ENCODE measurements around the gene SZT2. TPM values are rescaled to one million over a fixed set of nuclear protein-coding genes. Genes with fewer than 3 reads are reported as not detected.

SZT2 gene
- total and polyA plus RNA-seq, 2 of the 13 experiments (the other 11 are each of a cell fraction or from before 2014, with no cell fraction given): 8.0 to 8.8 TPM

DNA sequence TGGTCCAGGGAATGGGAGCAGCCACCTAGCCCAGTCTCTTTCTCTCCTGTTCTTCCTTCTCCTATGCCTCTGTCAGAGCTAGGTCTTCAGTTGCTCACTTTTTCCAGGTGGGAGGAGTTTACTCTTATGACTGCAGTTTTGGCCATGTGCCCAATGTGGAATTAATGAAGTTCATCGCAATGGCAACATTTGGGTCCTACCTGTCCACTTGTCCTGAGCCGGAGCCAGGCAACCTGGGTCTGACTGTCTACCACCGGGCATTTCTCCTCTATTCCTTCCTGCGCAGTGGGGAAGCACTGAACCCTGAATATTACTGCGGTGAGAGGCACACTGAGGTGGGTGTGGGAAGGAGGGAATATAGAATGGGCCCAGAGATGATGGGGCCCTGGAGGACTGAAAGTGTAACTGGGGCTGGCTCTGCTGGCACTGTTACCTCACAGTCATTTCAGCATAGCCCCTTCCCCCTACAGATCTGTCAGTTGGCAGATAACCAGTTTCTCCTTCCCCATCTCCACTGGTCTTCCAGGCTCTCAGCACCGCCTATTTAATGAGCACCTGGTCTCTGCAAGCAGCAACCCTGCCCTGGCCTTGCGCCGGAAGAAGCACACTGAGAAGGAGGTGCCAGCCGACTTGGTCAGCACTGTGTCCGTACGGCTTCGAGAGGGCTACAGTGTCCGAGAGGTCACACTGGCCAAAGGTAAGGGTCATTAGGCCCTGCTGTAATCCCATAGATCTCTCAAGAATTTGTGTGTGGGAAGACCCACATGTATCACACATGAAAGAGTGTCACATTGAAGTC is 30.1 kb downstream of the SZT2 start:
- H2AFZ ChIP-seq (ENCODE audit: low read length): no peak overlapping the region
- no peaks in the 10 kb centered on the region for H4K20me1 ChIP-seq (ENCODE audit: insufficient read depth, low read length)
- ChIA-PET POLR2A (no interaction called here), CTCF (ENCODE audit: low intra/inter-chr PET ratio, low total read pairs) (no interaction called here)
- no peak for TF ChIP-seq REXO4 (CRISPR knock-in tag; IDR thresholded peaks at IDR 0.05; ENCODE audit: borderline replicate concordance)
- TF ChIP-seq MATR3 (CRISPR knock-in tag; IDR thresholded peaks at IDR 0.05): no peak
- TF ChIP-seq ZFP91 (CRISPR knock-in tag; IDR thresholded peaks at IDR 0.05; ENCODE audit: borderline replicate concordance): no peak
- BruUV-seq (replicated peaks): no TSS peak
- H3K4me3 ChIP-seq (replicated peaks in 1 of 3; ENCODE audit: insufficient read depth in 1 of 3, low read depth in 2 of 3, low read length in 3 of 3): no peak overlapping the region
- peaks cover 20 to 60% of the 10 kb centered on the region in 2 experiments for H3K36me3 ChIP-seq (replicated peaks in 1 of 2; ENCODE audit: control insufficient read depth in 1 of 2, insufficient read depth in 2 of 2, low read length in 2 of 2)
- no peaks in the 10 kb centered on the region for H3K9me3 ChIP-seq (ENCODE audit: low read length)
- intact Hi-C loops (cut with micrococcal nuclease; ENCODE audit: unreplicated experiment): no loop called here
- H3K9ac ChIP-seq (ENCODE audit: insufficient read depth, low read depth, low read length): no peak overlapping the region
- FAIRE-seq (no peak), DNase-seq (ENCODE audit: low spot score) (no peak), ATAC-seq (no peak)
- H3K79me2 ChIP-seq (ENCODE audit: insufficient read depth, low read length): no peaks in the 10 kb centered on the region
- peaks cover 16% of the 10 kb centered on the region for H3K4me1 ChIP-seq (ENCODE audit: insufficient read depth, low read length)
- H3K27me3 ChIP-seq (ENCODE audit: control insufficient read depth in 1 of 2, insufficient read depth in 2 of 2, low read length in 2 of 2): no peaks in the 10 kb centered on the region
- in situ Hi-C loops (cut with HindIII; ENCODE audit: extremely low pct_ligation_motif_present, low pct_unique_long_range_greater_than_20kb): loop anchor here (25.0 kb wide), 1 partner anchor 508 kb away; no protein-coding TSS in a partner anchor
- 93% methylated on average over 11 of the region's 13 CpGs for WGBS (ENCODE audit: low lambda C conversion rate)
- no peak overlapping the region for H3K27ac ChIP-seq (ENCODE audit: extremely low read length, insufficient read depth, low read length)
- H3K4me2 ChIP-seq (ENCODE audit: low read depth, low read length): no peak overlapping the region

DNA sequence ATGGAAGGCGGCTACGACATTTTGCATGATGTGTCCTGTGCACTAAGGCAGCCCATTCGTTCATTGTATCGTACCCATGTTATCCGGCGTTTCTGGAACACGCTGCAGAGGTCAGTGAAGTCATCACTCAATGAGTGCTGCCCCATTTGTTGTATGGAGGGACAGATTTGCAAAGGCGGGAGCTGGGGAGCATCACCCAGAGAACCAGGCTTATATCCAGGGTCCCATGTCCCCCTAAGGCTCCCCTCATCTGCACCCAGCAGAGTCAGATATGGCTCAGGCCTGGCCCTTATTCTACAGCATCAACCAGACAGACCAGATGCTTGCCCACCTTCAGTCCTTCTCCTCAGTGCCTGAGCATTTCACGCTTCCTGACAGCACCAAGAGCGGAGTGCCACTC is 31.2 kb downstream of the SZT2 start:
- Histone ChIP-seq H2AFZ (ENCODE audit: low read length) (no peak overlapping the region), H3K27me3 (ENCODE audit: control insufficient read depth in 1 of 2, insufficient read depth in 2 of 2, low read length in 2 of 2) (no peaks in the 10 kb centered on the region), H3K9me3 (ENCODE audit: low read length) (no peaks in the 10 kb centered on the region), H4K20me1 (ENCODE audit: insufficient read depth, low read length) (no peaks in the 10 kb centered on the region), H3K27ac (ENCODE audit: extremely low read length, insufficient read depth, low read length) (no peak overlapping the region), H3K4me1 (ENCODE audit: insufficient read depth, low read length) (peaks cover 16% of the 10 kb centered on the region), H3K4me3 (replicated peaks in 1 of 3; ENCODE audit: insufficient read depth in 1 of 3, low read depth in 2 of 3, low read length in 3 of 3) (no peak overlapping the region), H3K36me3 (replicated peaks in 1 of 2; ENCODE audit: control insufficient read depth in 1 of 2, insufficient read depth in 2 of 2, low read length in 2 of 2) (peaks cover 27 to 63% of the 10 kb centered on the region in 2 experiments), H3K9ac (ENCODE audit: insufficient read depth, low read depth, low read length) (no peak overlapping the region), H3K4me2 (ENCODE audit: low read depth, low read length) (no peak overlapping the region), H3K79me2 (ENCODE audit: insufficient read depth, low read length) (no peaks in the 10 kb centered on the region)
- ChIA-PET POLR2A (no interaction called here), CTCF (ENCODE audit: low intra/inter-chr PET ratio, low total read pairs) (no interaction called here)
- FAIRE-seq (no peak), DNase-seq (ENCODE audit: low spot score) (no peak), ATAC-seq (no peak)
- BruUV-seq (replicated peaks): no TSS peak
- in situ Hi-C loops (cut with HindIII; ENCODE audit: extremely low pct_ligation_motif_present, low pct_unique_long_range_greater_than_20kb) (loop anchor here (25.0 kb wide), 1 partner anchor 509 kb away; no protein-coding TSS in a partner anchor), intact Hi-C loops (cut with micrococcal nuclease; ENCODE audit: unreplicated experiment) (no loop called here)
- WGBS (ENCODE audit: low lambda C conversion rate): 89% methylated on average over 10 of the region's 10 CpGs
- TF ChIP-seq ATF1 (CRISPR knock-in tag; IDR thresholded peaks at IDR 0.05): no peak
- TF ChIP-seq NR1H2 (CRISPR knock-in tag; IDR thresholded peaks at IDR 0.05; ENCODE audit: borderline replicate concordance, low read depth): no peak
- no peak for TF ChIP-seq FOXK1 (CRISPR knock-in tag; IDR thresholded peaks at IDR 0.05; ENCODE audit: borderline replicate concordance, low read depth)
- TF ChIP-seq, protein P1, sequence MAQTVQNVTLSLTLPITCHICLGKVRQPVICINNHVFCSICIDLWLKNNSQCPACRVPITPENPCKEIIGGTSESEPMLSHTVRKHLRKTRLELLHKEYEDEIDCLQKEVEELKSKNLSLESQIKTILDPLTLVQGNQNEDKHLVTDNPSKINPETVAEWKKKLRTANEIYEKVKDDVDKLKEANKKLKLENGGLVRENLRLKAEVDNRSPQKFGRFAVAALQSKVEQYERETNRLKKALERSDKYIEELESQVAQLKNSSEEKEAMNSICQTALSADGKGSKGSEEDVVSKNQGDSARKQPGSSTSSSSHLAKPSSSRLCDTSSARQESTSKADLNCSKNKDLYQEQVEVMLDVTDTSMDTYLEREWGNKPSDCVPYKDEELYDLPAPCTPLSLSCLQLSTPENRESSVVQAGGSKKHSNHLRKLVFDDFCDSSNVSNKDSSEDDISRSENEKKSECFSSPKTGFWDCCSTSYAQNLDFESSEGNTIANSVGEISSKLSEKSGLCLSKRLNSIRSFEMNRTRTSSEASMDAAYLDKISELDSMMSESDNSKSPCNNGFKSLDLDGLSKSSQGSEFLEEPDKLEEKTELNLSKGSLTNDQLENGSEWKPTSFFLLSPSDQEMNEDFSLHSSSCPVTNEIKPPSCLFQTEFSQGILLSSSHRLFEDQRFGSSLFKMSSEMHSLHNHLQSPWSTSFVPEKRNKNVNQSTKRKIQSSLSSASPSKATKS (CRISPR knock-in tag; IDR thresholded peaks at IDR 0.05): no peak
- TF ChIP-seq GLMP (CRISPR knock-in tag; IDR thresholded peaks at IDR 0.05; ENCODE audit: borderline replicate concordance): no peak
- TF ChIP-seq, protein P2, sequence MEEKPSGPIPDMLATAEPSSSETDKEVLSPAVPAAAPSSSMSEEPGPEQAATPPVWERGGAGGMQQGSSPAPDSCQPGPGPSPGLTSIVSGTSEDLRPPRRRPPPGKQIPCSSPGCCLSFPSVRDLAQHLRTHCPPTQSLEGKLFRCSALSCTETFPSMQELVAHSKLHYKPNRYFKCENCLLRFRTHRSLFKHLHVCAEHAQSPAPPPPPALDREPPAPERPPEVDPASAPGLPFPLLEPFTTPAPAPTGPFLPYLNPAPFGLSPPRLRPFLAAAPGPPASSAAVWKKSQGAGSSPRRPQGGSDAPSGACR (CRISPR knock-in tag; IDR thresholded peaks at IDR 0.05): no peak
- TF ChIP-seq RBFOX2 (IDR thresholded peaks at IDR 0.05; ENCODE audit: low read depth, low read length): no peak
- no peak for TF ChIP-seq ZIK1 (CRISPR knock-in tag; IDR thresholded peaks at IDR 0.05; ENCODE audit: borderline replicate concordance, low read depth)
